ENCODE results near the gene PPP4R4.
A peak's percentile ranks its signal among the peaks of the same experiment; 100 is the strongest.

PPP4R4 gene

GRCh38 chr14:94128216-94128839 is 45.8 kb upstream of the PPP4R4 start:
- DNase-seq (ENCODE audit: low read depth) = no peak
- TF ChIP-seq, protein P1, sequence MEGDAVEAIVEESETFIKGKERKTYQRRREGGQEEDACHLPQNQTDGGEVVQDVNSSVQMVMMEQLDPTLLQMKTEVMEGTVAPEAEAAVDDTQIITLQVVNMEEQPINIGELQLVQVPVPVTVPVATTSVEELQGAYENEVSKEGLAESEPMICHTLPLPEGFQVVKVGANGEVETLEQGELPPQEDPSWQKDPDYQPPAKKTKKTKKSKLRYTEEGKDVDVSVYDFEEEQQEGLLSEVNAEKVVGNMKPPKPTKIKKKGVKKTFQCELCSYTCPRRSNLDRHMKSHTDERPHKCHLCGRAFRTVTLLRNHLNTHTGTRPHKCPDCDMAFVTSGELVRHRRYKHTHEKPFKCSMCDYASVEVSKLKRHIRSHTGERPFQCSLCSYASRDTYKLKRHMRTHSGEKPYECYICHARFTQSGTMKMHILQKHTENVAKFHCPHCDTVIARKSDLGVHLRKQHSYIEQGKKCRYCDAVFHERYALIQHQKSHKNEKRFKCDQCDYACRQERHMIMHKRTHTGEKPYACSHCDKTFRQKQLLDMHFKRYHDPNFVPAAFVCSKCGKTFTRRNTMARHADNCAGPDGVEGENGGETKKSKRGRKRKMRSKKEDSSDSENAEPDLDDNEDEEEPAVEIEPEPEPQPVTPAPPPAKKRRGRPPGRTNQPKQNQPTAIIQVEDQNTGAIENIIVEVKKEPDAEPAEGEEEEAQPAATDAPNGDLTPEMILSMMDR (IDR thresholded peaks at IDR 0.05; ENCODE audit: low read depth, low read length, missing control alignments) = no peak
- peak overlapping the region; percentile 62 for H3K4me3 ChIP-seq (ENCODE audit: low read depth, low read length)

GRCh38 chr14:94129111-94129757 is 44.9 kb upstream of the PPP4R4 start, which contains the start of gene IFI27L2:
IFI27L2 (minus strand) TSS chr14:94129604; CDS start chr14:94129564, 40 bp downstream.
- TF ChIP-seq, protein P1 (IDR thresholded peaks at IDR 0.05; ENCODE audit: low read depth, low read length, missing control alignments) = peak; percentile 49
- H3K4me3 ChIP-seq (ENCODE audit: low read depth, low read length) = peak within 1 kb of the TSS; percentile 62
- DNase-seq (ENCODE audit: low read depth) = peak; percentile 38

- H3K4me3 ChIP-seq (ENCODE audit: low read depth, low read length) = peak overlapping the region; percentile 62
- no peak for DNase-seq (ENCODE audit: low read depth)
- TF ChIP-seq, protein P1 (IDR thresholded peaks at IDR 0.05; ENCODE audit: low read depth, low read length, missing control alignments) = no peak
These were observed 44.2 kb upstream of the PPP4R4 start for GRCh38 chr14:94129758-94130414.

- TF ChIP-seq, protein P1 (IDR thresholded peaks at IDR 0.05; ENCODE audit: low read depth, low read length, missing control alignments) = peak; percentile 69
- peak; percentile 35 for DNase-seq (ENCODE audit: low read depth)
- H3K4me3 ChIP-seq (ENCODE audit: low read depth, low read length) = no peak overlapping the region
These were observed 41.7 kb upstream of the PPP4R4 start for GRCh38 chr14:94132285-94132887.

DNA sequence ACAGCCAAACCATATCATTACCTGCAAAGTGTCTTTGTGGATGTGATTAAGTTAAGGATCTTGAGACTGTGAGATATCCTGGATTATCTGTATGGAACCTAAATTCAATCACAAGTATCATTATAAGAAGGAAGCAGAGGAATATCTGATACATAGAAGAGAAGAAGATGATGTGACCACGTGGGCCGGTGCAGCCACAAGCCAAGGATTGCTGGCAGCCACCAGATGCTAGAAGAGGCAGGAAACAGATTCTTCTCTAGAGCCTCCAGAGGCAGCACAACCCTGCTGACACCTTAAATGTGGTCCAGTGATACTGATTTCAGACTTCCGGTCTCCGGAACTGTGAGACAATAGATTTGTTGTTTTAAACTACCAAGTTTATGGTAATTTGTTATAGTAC is 38.6 kb upstream of the PPP4R4 start:
- no peak overlapping the region for H3K4me3 ChIP-seq (ENCODE audit: low read depth, low read length)
- no peak for DNase-seq (ENCODE audit: low read depth)
- TF ChIP-seq, protein P1 (IDR thresholded peaks at IDR 0.05; ENCODE audit: low read depth, low read length, missing control alignments) = no peak

DNA sequence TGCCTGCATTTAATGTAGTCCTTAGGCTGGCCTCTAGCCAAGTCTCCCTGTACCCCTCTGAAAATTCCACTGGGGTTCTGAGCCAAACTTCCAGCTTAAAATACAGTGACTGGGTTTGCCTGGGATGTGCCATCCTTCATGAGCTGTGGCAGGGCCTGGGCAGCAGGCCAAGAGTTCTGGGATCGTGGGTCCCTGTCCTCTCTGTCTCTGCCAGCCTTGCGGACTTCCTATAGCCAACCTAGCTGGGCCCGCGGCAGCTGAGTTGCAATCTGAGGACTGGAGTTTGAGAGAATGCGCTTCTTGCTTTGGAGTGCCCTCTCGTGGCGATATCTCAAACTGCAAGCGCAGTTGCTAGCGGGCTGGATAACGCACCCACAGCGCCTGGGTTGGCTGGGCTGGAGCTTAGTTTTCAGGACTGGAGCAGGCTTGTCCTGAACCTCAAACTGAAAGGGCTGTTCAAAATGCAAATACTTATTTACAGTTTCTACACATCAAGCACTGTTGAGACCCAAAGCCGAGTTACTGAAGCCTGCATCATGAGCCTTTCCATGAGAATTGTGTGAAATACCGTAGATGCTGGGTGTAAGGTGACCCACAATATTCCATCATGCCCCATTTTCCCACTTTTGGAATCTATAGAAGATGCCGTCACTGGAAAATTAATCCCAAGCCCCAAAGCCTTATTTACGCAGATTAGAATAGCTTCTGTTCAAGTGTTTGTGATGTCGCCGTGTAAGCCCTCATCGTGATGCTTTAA is 37.4 kb upstream of the PPP4R4 start:
- peak; percentile 49 for DNase-seq (ENCODE audit: low read depth)
- H3K4me3 ChIP-seq (ENCODE audit: low read depth, low read length) = no peak overlapping the region
- TF ChIP-seq, protein P1 (IDR thresholded peaks at IDR 0.05; ENCODE audit: low read depth, low read length, missing control alignments) = peak; percentile 99
